ENCODE results near the gene IL2RA.

IL2RA gene

GRCh38 chr10:5987747-5988146, 74.4 kb downstream of the IL2RA start:
- no peak for TF ChIP-seq CTCF (IDR thresholded peaks at IDR 0.05)

GRCh38 chr10:5985029-5985428, 77.1 kb downstream of the IL2RA start:
- no peak for TF ChIP-seq CTCF (IDR thresholded peaks at IDR 0.05)

- no peak for TF ChIP-seq CTCF (IDR thresholded peaks at IDR 0.05)
Observed at GRCh38 chr10:5983774-5984173, 78.4 kb downstream of the IL2RA start.

GRCh38 chr10:5981529-5981928, 80.6 kb downstream of the IL2RA start:
- TF ChIP-seq CTCF (IDR thresholded peaks at IDR 0.05): no peak

- no peak for TF ChIP-seq CTCF (IDR thresholded peaks at IDR 0.05)
Observed at GRCh38 chr10:5978230-5978489, 84.0 kb downstream of the IL2RA start.

- peak; percentile 37; the same call in 1 of the 2 replicates for TF ChIP-seq CTCF (IDR thresholded peaks at IDR 0.05)
Observed at GRCh38 chr10:5977471-5978229, 84.5 kb downstream of the IL2RA start, which contains the start of gene IL15RA. Gene IL15RA (minus strand): TSS chr10:5977543. CDS start chr10:5977492, 51 bp downstream.

GRCh38 chr10:5976512-5977470, 85.4 kb downstream of the IL2RA start:
- no peak for TF ChIP-seq CTCF (IDR thresholded peaks at IDR 0.05)
